MM.1S (cell line): Measurements from ENCODE around the gene BCKDK.

Source experiments
- EZH2phosphoT487 ChIP-seq: fragments of 300-600 bp; sonication (generic); IDR thresholded peaks from 2 replicates; pipeline ENCODE4 v1.6.1; 2018; ENCODE audit warnings: antibody characterized with exemption, low read length
- TF ChIP-seq, protein P1 (sequence below): fragments of 300-600 bp; sonication (generic); IDR thresholded peaks from 2 replicates; pipeline ENCODE4 v1.5.1; 2016; ENCODE audit warnings: antibody characterized with exemption, low read length, mixed read lengths

GRCh38 chr16:31072540-31073141 is 35.5 kb upstream of the BCKDK start:
- TF ChIP-seq, protein P1, sequence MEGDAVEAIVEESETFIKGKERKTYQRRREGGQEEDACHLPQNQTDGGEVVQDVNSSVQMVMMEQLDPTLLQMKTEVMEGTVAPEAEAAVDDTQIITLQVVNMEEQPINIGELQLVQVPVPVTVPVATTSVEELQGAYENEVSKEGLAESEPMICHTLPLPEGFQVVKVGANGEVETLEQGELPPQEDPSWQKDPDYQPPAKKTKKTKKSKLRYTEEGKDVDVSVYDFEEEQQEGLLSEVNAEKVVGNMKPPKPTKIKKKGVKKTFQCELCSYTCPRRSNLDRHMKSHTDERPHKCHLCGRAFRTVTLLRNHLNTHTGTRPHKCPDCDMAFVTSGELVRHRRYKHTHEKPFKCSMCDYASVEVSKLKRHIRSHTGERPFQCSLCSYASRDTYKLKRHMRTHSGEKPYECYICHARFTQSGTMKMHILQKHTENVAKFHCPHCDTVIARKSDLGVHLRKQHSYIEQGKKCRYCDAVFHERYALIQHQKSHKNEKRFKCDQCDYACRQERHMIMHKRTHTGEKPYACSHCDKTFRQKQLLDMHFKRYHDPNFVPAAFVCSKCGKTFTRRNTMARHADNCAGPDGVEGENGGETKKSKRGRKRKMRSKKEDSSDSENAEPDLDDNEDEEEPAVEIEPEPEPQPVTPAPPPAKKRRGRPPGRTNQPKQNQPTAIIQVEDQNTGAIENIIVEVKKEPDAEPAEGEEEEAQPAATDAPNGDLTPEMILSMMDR, result no peak
- TF ChIP-seq EZH2phosphoT487, result no peak
